ENCODE results near the gene STK26. TPM values are rescaled to one million over a fixed set of nuclear protein-coding genes. Genes with fewer than 3 reads are reported as not detected.

The STK26 gene
- total and polyA plus RNA-seq, 2 donors (not counting 3 experiments of a cell fraction or from before 2014, with no cell fraction given): 0.87 to 3.7 TPM

DNA sequence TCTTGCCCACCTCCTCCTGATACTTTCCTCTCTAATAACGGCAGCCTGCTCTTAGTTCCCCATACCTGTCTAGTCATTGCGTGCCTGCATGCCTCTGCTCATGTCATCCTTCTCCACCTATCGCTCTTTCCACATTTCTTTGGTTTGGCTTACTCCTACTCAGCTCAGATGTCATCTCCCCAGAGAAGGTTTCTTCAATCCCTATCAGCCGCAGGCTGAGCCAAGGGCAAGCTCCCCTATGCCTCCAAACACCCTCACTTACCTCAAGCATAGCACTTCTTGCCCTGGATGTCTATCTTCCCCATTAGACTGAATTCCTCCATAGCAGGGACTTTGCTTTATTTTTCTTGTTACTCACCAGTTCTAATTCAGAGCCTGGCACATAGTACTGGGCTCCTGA, 78.1 kb downstream of the STK26 start:
- no peaks in the 10 kb centered on the region for H3K4me1 ChIP-seq (ENCODE audit: control insufficient read depth, extremely low read depth, insufficient read depth, low read length)
- TF ChIP-seq POLR2A (IDR thresholded peaks at IDR 0.05; ENCODE audit: low read depth, low read length): no peak
- TF ChIP-seq POLR2AphosphoS5 (IDR thresholded peaks at IDR 0.05; ENCODE audit: insufficient read depth, low read depth, low read length): no peak
- TF ChIP-seq EZH2 (IDR thresholded peaks at IDR 0.05; ENCODE audit: borderline replicate concordance, low read depth, low read length, severe bottlenecking): no peak
- TF ChIP-seq GATA2 (IDR thresholded peaks at IDR 0.05; ENCODE audit: insufficient read depth, insufficient read length, low read depth, low read length): no peak
- TF ChIP-seq MYC (IDR thresholded peaks at IDR 0.05; ENCODE audit: low read depth, low read length): no peak
- no peak for TF ChIP-seq FOS (IDR thresholded peaks at IDR 0.05; ENCODE audit: borderline replicate concordance, insufficient read depth, low read length)
- no peaks in the 10 kb centered on the region for H3K9me3 ChIP-seq (replicated peaks; ENCODE audit: control insufficient read depth, insufficient read depth, low read length)
- H3K4me3 ChIP-seq (replicated peaks in 1 of 3; ENCODE audit: insufficient read depth in 1 of 3, low read depth in 1 of 3, low read length in 3 of 3): no peak overlapping the region
- no peaks in the 10 kb centered on the region for H3K9me1 ChIP-seq (replicated peaks; ENCODE audit: control insufficient read depth, extremely low read depth, insufficient read depth, low read length)
- no peaks in the 10 kb centered on the region for H3K36me3 ChIP-seq (ENCODE audit: control insufficient read depth in 2 of 2, extremely low read depth in 1 of 2, insufficient read depth in 2 of 2, low read length in 2 of 2)
- dilution Hi-C loops (cut with MboI; ENCODE audit: extremely low pct_ligation_motif_present, low sequenced_read_pairs) (no loop called here), intact Hi-C loops (cut with micrococcal nuclease) (no loop called here)
- no peak overlapping the region for H2AFZ ChIP-seq (ENCODE audit: low read depth, low read length)
- ChIA-PET POLR2A (no interaction called here), CTCF (interaction anchor here (1.3 to 2.2 kb wide), 2 partner anchors 9 kb away, joined by 3 to 12 read pairs; no protein-coding TSS in a partner anchor)
- no peak overlapping the region for H3K4me2 ChIP-seq (ENCODE audit: insufficient read depth, low read length)
- no peak overlapping the region for H3K27ac ChIP-seq (ENCODE audit: insufficient read depth, low read depth, low read length)
- no peak for FAIRE-seq
- H3K79me2 ChIP-seq (ENCODE audit: control insufficient read depth, insufficient read depth, low read length): no peaks in the 10 kb centered on the region
- no peak for DNase-seq (ENCODE audit: low read depth, low spot score)
- H3K9ac ChIP-seq (replicated peaks; ENCODE audit: extremely low read depth, insufficient read depth, low read length): no peak overlapping the region
- no peaks in the 10 kb centered on the region for H4K20me1 ChIP-seq (replicated peaks; ENCODE audit: control insufficient read depth, extremely low read depth, insufficient read depth, low read length)
- no TSS peak for BruUV-seq (replicated peaks)
- H3K27me3 ChIP-seq (ENCODE audit: control insufficient read depth in 2 of 2, insufficient read depth in 2 of 2, low read length in 2 of 2): no peaks in the 10 kb centered on the region

DNA sequence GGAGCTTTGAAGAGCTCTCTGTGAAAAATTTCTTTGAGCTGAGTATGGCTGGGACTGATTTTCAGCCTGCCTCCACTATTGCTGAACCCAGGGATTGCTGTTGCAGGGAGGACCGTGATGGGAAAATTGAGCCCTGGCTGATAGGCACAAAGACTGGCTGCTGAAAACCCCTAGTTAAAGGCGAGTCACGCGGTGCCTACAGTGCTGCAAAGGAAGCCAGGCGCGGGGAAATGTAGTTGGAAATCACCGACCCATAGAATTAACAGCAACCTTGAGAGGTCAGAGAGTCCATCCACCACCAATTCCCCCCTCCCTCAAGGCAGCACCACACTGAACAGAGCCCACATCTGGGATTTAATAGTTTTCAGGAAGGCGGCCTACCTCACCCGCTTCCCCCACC, 78.7 kb downstream of the STK26 start:
- ChIA-PET POLR2A (no interaction called here), CTCF (interaction anchor here (2.2 kb wide), 1 partner anchor 9 kb away, joined by 12 read pairs; no protein-coding TSS in a partner anchor)
- H4K20me1 ChIP-seq (replicated peaks; ENCODE audit: control insufficient read depth, extremely low read depth, insufficient read depth, low read length): no peaks in the 10 kb centered on the region
- H3K27me3 ChIP-seq (ENCODE audit: control insufficient read depth in 2 of 2, insufficient read depth in 2 of 2, low read length in 2 of 2): no peaks in the 10 kb centered on the region
- dilution Hi-C loops (cut with MboI; ENCODE audit: extremely low pct_ligation_motif_present, low sequenced_read_pairs): no loop called here
- H3K36me3 ChIP-seq (ENCODE audit: control insufficient read depth in 2 of 2, extremely low read depth in 1 of 2, insufficient read depth in 2 of 2, low read length in 2 of 2): no peaks in the 10 kb centered on the region
- TF ChIP-seq, protein P1, sequence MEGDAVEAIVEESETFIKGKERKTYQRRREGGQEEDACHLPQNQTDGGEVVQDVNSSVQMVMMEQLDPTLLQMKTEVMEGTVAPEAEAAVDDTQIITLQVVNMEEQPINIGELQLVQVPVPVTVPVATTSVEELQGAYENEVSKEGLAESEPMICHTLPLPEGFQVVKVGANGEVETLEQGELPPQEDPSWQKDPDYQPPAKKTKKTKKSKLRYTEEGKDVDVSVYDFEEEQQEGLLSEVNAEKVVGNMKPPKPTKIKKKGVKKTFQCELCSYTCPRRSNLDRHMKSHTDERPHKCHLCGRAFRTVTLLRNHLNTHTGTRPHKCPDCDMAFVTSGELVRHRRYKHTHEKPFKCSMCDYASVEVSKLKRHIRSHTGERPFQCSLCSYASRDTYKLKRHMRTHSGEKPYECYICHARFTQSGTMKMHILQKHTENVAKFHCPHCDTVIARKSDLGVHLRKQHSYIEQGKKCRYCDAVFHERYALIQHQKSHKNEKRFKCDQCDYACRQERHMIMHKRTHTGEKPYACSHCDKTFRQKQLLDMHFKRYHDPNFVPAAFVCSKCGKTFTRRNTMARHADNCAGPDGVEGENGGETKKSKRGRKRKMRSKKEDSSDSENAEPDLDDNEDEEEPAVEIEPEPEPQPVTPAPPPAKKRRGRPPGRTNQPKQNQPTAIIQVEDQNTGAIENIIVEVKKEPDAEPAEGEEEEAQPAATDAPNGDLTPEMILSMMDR (IDR thresholded peaks at IDR 0.05; ENCODE audit: extremely low read depth in 1 of 2, insufficient read depth in 1 of 2, low read depth in 1 of 2, low read length in 2 of 2): no peak
- TF ChIP-seq EZH2 (IDR thresholded peaks at IDR 0.05; ENCODE audit: borderline replicate concordance, low read depth, low read length, severe bottlenecking): no peak
- no peak for TF ChIP-seq GATA2 (IDR thresholded peaks at IDR 0.05; ENCODE audit: insufficient read depth, insufficient read length, low read depth, low read length)
- TF ChIP-seq FOS (IDR thresholded peaks at IDR 0.05; ENCODE audit: borderline replicate concordance, insufficient read depth, low read length): no peak
- TF ChIP-seq, protein P2, sequence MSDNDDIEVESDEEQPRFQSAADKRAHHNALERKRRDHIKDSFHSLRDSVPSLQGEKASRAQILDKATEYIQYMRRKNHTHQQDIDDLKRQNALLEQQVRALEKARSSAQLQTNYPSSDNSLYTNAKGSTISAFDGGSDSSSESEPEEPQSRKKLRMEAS (IDR thresholded peaks at IDR 0.05; ENCODE audit: insufficient read depth, insufficient read length): no peak
- TF ChIP-seq POLR2AphosphoS5 (IDR thresholded peaks at IDR 0.05; ENCODE audit: insufficient read depth, low read depth, low read length): no peak
- TF ChIP-seq MYC (IDR thresholded peaks at IDR 0.05; ENCODE audit: low read depth, low read length): no peak
- TF ChIP-seq POLR2A (IDR thresholded peaks at IDR 0.05; ENCODE audit: low read depth, low read length): no peak
- no peak for TF ChIP-seq JUN (IDR thresholded peaks at IDR 0.05; ENCODE audit: borderline replicate concordance, insufficient read depth, insufficient read length, low read depth)
- intact Hi-C loops (cut with micrococcal nuclease): no loop called here
- BruUV-seq (replicated peaks): no TSS peak
- H3K4me1 ChIP-seq (ENCODE audit: control insufficient read depth, extremely low read depth, insufficient read depth, low read length): no peaks in the 10 kb centered on the region
- H3K79me2 ChIP-seq (ENCODE audit: control insufficient read depth, insufficient read depth, low read length): no peaks in the 10 kb centered on the region
- no peak overlapping the region for H3K4me3 ChIP-seq (replicated peaks in 1 of 3; ENCODE audit: insufficient read depth in 1 of 3, low read depth in 1 of 3, low read length in 3 of 3)
- H3K9ac ChIP-seq (replicated peaks; ENCODE audit: extremely low read depth, insufficient read depth, low read length): no peak overlapping the region
- H3K27ac ChIP-seq (ENCODE audit: insufficient read depth, low read depth, low read length): no peak overlapping the region
- no peak overlapping the region for H2AFZ ChIP-seq (ENCODE audit: low read depth, low read length)
- no peak for DNase-seq (ENCODE audit: low read depth, low spot score)
- H3K9me1 ChIP-seq (replicated peaks; ENCODE audit: control insufficient read depth, extremely low read depth, insufficient read depth, low read length): no peaks in the 10 kb centered on the region
- no peaks in the 10 kb centered on the region for H3K9me3 ChIP-seq (replicated peaks; ENCODE audit: control insufficient read depth, insufficient read depth, low read length)
- no peak overlapping the region for H3K4me2 ChIP-seq (ENCODE audit: insufficient read depth, low read length)
- no peak for FAIRE-seq

Data from endothelial cell of umbilical vein (primary cell).